Measurements from ENCODE around the gene ABCA1.

ABCA1 gene

DNA sequence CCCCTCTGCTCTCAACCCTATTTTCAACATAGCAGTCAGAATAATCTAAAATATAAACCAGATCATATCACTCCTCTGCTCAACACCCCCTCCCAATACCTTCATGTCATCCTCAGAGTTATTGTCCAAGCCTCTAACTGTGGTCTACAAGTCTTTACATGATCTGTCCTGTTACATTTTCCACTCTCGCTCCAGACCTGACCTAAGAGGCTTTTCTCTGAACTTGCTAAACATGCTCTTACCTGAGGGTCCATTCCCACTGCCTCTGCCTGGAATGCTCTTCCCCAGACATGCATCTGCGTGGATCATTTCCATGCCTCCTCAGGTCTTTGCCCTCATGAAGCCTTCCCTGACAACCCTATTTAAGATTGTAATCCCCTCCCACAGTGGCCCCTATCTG lies 152.0 kb downstream of the ABCA1 start:
- H3K27me3 ChIP-seq (ENCODE audit: insufficient read depth, low read depth, severe bottlenecking) = no peaks in the 10 kb centered on the region
- DNase-seq = no peak
- no peaks in the 10 kb centered on the region for H3K9me3 ChIP-seq (ENCODE audit: severe bottlenecking)
- no peak overlapping the region for H3K27ac ChIP-seq
- H3K36me3 ChIP-seq = no peaks in the 10 kb centered on the region
- H3K4me3 ChIP-seq (ENCODE audit: low read depth, low read length) = no peak overlapping the region
- TF ChIP-seq, protein P1, sequence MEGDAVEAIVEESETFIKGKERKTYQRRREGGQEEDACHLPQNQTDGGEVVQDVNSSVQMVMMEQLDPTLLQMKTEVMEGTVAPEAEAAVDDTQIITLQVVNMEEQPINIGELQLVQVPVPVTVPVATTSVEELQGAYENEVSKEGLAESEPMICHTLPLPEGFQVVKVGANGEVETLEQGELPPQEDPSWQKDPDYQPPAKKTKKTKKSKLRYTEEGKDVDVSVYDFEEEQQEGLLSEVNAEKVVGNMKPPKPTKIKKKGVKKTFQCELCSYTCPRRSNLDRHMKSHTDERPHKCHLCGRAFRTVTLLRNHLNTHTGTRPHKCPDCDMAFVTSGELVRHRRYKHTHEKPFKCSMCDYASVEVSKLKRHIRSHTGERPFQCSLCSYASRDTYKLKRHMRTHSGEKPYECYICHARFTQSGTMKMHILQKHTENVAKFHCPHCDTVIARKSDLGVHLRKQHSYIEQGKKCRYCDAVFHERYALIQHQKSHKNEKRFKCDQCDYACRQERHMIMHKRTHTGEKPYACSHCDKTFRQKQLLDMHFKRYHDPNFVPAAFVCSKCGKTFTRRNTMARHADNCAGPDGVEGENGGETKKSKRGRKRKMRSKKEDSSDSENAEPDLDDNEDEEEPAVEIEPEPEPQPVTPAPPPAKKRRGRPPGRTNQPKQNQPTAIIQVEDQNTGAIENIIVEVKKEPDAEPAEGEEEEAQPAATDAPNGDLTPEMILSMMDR (IDR thresholded peaks at IDR 0.05; ENCODE audit: low read depth, low read length) = no peak

DNA sequence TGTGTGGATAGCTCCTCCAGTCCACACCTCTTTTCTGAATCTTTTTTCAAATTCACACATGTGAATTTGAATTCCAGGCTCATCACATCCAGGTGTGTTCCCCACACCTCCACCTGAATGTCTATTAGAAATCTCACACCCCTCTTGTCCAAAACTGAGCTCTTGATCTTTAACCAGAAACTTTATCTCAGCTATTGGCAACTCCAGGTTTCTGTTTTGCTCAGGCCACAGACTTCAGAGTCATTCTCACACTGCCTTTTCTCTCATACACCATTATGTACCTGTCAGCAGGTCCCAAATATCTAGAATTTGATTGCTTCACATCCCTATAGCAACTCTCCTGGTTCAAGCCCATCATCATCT lies 152.4 kb downstream of the ABCA1 start:
- Histone ChIP-seq H3K36me3 (no peaks in the 10 kb centered on the region), H3K4me3 (ENCODE audit: low read depth, low read length) (no peak overlapping the region), H3K27ac (no peak overlapping the region), H3K27me3 (ENCODE audit: insufficient read depth, low read depth, severe bottlenecking) (no peaks in the 10 kb centered on the region), H3K9me3 (ENCODE audit: severe bottlenecking) (no peaks in the 10 kb centered on the region)
- TF ChIP-seq, protein P1 (IDR thresholded peaks at IDR 0.05; ENCODE audit: low read depth, low read length) = no peak
- DNase-seq = no peak

DNA sequence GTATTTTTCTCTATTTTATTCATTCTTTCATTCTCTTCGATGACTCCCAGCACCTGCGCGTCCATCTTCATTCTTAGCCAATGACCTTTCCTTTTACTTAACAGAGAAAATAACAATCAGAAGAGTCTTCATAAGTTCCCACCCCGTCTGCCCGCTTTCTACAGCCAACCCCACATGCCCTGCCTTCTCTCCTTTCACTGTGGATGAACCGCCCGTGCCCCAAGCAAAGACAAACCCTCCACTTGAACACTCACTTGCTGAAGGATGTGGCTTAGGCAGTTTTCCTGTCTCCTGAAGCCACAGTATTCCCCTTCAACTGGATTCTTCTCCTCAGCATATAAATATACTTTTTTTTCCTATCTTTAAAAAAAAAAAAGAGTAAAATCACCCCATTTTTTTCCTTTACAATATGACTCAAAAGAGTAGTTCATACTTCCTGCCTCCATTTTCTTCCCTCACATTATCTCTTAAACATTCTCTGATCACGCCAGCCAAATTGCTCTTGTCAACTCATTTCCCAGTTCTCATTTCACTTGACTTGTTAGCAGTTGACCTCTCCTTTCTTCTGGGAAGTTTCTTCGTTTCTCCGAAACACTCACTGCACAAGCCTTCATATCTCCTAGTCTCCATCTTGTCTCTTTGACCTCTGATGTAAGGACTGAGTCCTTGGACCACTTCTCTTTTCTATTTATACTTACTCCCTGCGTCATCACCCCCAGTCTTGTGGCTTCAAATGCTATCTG lies 153.0 kb downstream of the ABCA1 start:
- Histone ChIP-seq H3K27ac (no peak overlapping the region), H3K9me3 (ENCODE audit: severe bottlenecking) (no peaks in the 10 kb centered on the region), H3K27me3 (ENCODE audit: insufficient read depth, low read depth, severe bottlenecking) (no peaks in the 10 kb centered on the region), H3K36me3 (no peaks in the 10 kb centered on the region), H3K4me3 (ENCODE audit: low read depth, low read length) (no peak overlapping the region)
- TF ChIP-seq, protein P1 (IDR thresholded peaks at IDR 0.05; ENCODE audit: low read depth, low read length) = no peak
- DNase-seq = no peak

DNA sequence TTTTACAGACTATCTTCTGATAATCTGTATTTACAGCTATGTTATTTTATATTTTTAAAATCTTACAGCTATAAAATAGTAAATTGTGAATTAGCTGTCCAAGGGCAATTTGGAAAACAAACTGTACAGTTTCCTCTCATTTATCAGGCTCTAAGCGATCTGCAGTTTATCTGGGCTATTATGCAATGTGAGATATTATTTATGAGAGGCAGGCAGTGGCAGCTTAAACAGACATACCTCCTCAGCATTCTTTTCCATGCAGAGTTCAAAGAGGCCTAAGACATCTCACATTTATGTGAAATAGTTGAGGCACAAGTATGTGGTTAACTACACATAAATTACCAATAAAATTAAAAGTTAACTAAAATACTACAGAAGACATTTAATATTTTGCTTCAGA lies 153.8 kb downstream of the ABCA1 start:
- Histone ChIP-seq H3K27ac (no peak overlapping the region), H3K9me3 (ENCODE audit: severe bottlenecking) (no peaks in the 10 kb centered on the region), H3K4me3 (ENCODE audit: low read depth, low read length) (no peak overlapping the region), H3K27me3 (ENCODE audit: insufficient read depth, low read depth, severe bottlenecking) (no peaks in the 10 kb centered on the region), H3K36me3 (no peaks in the 10 kb centered on the region)
- DNase-seq = no peak
- TF ChIP-seq, protein P1 (IDR thresholded peaks at IDR 0.05; ENCODE audit: low read depth, low read length) = no peak

DNA sequence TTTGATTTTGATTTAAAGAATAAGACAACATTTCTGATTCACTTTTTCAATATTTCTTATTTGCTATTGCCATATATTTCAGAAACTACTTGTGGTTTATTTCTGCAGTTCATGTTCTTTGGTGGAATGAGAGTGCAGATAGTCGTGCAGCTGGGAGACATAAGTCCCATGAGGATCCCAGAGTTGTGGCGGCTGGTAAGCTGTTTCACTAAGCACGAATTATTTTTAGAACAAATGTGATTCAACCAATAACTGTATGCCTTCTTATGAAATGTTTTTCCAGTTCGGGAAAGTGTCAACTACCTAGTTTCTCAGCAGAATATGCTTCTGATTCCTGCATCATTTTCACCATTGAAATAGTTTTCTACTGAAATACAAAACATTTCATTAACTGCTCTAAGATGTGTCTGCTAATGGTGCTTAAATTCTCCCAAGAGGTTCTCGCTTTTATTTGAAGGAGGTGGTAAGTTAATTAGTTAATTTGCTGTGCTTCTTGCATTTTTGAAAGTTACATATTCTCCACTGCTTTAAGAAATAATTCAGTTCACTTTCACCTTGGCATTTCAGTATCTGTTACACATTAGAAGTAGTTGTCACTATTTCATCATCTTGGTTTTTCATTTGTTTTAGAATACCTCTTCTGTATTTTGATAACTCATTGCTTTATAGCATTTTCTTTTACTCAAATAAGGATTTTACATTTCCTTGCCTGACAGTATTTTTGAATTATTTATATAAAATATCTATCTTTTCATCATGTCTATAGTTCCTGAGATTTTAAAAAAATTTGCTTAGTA lies 155.0 kb downstream of the ABCA1 start:
- Histone ChIP-seq H3K4me3 (ENCODE audit: low read depth, low read length) (no peak overlapping the region), H3K27me3 (ENCODE audit: insufficient read depth, low read depth, severe bottlenecking) (no peaks in the 10 kb centered on the region), H3K36me3 (no peaks in the 10 kb centered on the region), H3K9me3 (ENCODE audit: severe bottlenecking) (no peaks in the 10 kb centered on the region), H3K27ac (no peak overlapping the region)
- DNase-seq = peak; percentile 28
- TF ChIP-seq, protein P1 (IDR thresholded peaks at IDR 0.05; ENCODE audit: low read depth, low read length) = no peak

All from WERI-Rb-1 (cell line).